ENCODE data around the gene PSMB8.

PSMB8 gene

GRCh38 chr6:32792901-32793435, 50.9 kb downstream of the PSMB8 start:
- Histone ChIP-seq H3K27me3 (ENCODE audit: control insufficient read depth, insufficient read depth, low read length) (peaks cover 4% of the 10 kb centered on the region), H3K4me3 (ENCODE audit: low read depth, low read length) (no peak overlapping the region), H3K9me3 (ENCODE audit: control insufficient read depth, low read length) (no peaks in the 10 kb centered on the region), H3K9ac (no peak overlapping the region), H2AFZ (no peak overlapping the region), H3K36me3 (ENCODE audit: control insufficient read depth, insufficient read depth, low read length) (no peaks in the 10 kb centered on the region), H3K79me2 (no peaks in the 10 kb centered on the region), H3K4me1 (no peaks in the 10 kb centered on the region), H3K27ac (no peak overlapping the region), H3K4me2 (ENCODE audit: low read length) (no peak overlapping the region)
- TF ChIP-seq CTCF (IDR thresholded peaks at IDR 0.05): no peak
